Ascending aorta (tissue), 2 donors: ENCODE data around the gene OTUD6A. TPM values are rescaled to one million over a fixed set of nuclear protein-coding genes. Genes with fewer than 3 reads are reported as not detected.

Experiments used
- DNase-seq, 2 donors: peaks; one replicate each; pipeline ENCODE4 v3.0.0-alpha.2; 2019; ENCODE audit warnings: low spot score in 2 of 2
- H3K27ac ChIP-seq, 2 donors: fragments of 200-600 bp; sonication (generic); one replicate each; pipeline ENCODE4 v1.5.1; 2016 to 2017; ENCODE audit warnings: mild to moderate bottlenecking in 1 of 2
- H3K27me3 ChIP-seq: fragments of 200-600 bp; sonication (generic); one replicate; pipeline ENCODE4 v1.5.1; 2017
- H3K36me3 ChIP-seq, 2 donors: fragments of 200-600 bp; sonication (generic); one replicate each; pipeline ENCODE4 v1.5.1; 2016
- H3K4me1 ChIP-seq, 2 donors: fragments of 200-600 bp; sonication (generic); one replicate each; pipeline ENCODE4 v1.5.1; 2016 to 2017; ENCODE audit warnings: mild to moderate bottlenecking in 1 of 2
- H3K4me3 ChIP-seq, 2 donors: fragments of 200-600 bp; sonication (generic); one replicate each; pipeline ENCODE4 v1.5.1; 2016 to 2017; ENCODE audit warnings: mild to moderate bottlenecking in 1 of 2
- H3K9me3 ChIP-seq, 2 donors: fragments of 200-600 bp; sonication (generic); one replicate each; pipeline ENCODE4 v1.5.1; 2016
- intact Hi-C: fragments of 100-400 bp; cut with DNase I; formaldehyde crosslinking; loops from one replicate; pipeline ENCODE4 v1.15.1; 2023
- total RNA-seq: library from RNA; depleted of rRNA; stranded (reverse); fragments of >200 nt; gene quantifications from one replicate; pipeline ENCODE4 v1.1.0, GENCODE V29; 2016
- TF ChIP-seq, protein P1 (sequence below), 3 experiments: fragments of 200-600 bp in 2 of 3; fragments of 450-650 bp in 1 of 3; sonication (generic) in 2 of 3; IDR thresholded peaks; one replicate each; pipeline ENCODE4 v1.5.1; 2016 to 2019; ENCODE audit warnings: antibody characterized with exemption in 3 of 3, mild to moderate bottlenecking in 1 of 3, moderate library complexity in 1 of 3

The OTUD6A gene
- total RNA-seq, 1 donor from 2014 or later, result not detected

DNA sequence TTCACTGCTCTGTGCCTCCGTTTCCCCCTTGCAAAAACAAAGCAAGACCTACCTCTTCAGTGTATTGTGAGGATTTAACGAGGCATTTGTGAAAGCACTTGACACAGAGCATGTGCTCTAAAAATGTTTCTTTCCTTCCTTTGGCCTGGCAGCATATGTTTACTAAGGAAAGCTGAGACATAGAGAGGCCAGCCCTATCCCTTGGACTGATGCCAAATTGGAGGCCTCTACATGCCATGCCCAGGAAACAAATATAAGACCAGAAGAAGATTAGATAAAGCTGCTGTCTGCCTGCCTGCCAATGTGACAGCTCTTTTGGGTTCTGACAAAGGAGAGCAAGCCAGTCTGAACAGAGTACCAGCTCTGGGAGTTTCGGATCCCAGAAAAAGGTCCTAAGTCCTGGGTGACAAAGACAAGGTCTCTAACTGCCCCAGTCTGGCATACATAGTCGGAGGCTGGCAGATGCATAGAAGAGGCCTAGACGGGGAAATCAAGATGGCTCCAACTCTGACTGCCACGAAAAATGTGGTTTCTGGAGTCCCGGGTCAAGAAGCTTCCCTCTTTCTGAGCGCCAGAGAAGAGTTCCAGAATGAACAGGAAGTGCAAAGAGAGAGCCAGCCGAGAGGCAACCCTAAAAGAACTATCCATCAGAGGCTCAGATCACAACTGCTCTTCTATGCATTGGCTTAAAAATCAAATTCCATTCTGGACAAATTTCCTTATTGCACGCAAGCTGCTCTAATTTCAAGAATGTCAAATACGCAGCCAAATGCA is 25.8 kb downstream of the OTUD6A start:
- Histone ChIP-seq H3K4me3 (no peak overlapping the region), H3K36me3 (no peaks in the 10 kb centered on the region), H3K27ac (no peak overlapping the region), H3K9me3 (no peaks in the 10 kb centered on the region), H3K4me1 (no peaks in the 10 kb centered on the region), H3K27me3 (no peaks in the 10 kb centered on the region)
- TF ChIP-seq, protein P1, sequence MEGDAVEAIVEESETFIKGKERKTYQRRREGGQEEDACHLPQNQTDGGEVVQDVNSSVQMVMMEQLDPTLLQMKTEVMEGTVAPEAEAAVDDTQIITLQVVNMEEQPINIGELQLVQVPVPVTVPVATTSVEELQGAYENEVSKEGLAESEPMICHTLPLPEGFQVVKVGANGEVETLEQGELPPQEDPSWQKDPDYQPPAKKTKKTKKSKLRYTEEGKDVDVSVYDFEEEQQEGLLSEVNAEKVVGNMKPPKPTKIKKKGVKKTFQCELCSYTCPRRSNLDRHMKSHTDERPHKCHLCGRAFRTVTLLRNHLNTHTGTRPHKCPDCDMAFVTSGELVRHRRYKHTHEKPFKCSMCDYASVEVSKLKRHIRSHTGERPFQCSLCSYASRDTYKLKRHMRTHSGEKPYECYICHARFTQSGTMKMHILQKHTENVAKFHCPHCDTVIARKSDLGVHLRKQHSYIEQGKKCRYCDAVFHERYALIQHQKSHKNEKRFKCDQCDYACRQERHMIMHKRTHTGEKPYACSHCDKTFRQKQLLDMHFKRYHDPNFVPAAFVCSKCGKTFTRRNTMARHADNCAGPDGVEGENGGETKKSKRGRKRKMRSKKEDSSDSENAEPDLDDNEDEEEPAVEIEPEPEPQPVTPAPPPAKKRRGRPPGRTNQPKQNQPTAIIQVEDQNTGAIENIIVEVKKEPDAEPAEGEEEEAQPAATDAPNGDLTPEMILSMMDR (IDR thresholded peaks at IDR 0.05), result no peak
- no peak for DNase-seq
- intact Hi-C loops, result no loop called here

DNA sequence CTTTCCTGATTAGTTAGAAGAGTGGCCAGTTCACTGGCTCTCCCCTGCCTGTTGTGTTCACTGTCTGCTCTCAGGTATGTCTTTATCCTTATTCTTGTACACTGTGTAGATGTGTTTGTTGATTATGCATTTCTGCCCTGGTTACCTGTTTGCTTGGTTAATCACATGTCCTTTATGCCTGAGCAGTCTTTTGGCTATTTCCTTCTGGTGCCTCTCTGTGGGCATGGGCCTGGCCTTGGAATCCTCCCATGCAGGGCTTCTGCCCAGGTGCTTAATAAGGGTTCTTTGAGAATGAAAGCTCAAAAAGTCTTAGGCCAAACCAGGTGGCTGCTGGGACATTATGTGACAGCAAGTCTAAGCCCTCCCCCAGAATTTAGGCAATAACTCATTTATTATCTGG is 26.5 kb downstream of the OTUD6A start:
- intact Hi-C loops, result no loop called here
- TF ChIP-seq, protein P1 (IDR thresholded peaks at IDR 0.05), result no peak
- Histone ChIP-seq H3K4me3 (no peak overlapping the region), H3K4me1 (no peaks in the 10 kb centered on the region), H3K9me3 (no peaks in the 10 kb centered on the region), H3K27ac (no peak overlapping the region), H3K36me3 (no peaks in the 10 kb centered on the region), H3K27me3 (no peaks in the 10 kb centered on the region)
- DNase-seq, result no peak

- no peak overlapping the region for H3K4me3 ChIP-seq
- no peak for DNase-seq
- no peaks in the 10 kb centered on the region for H3K27me3 ChIP-seq
- H3K36me3 ChIP-seq, result no peaks in the 10 kb centered on the region
- intact Hi-C loops, result no loop called here
- no peaks in the 10 kb centered on the region for H3K4me1 ChIP-seq
- H3K9me3 ChIP-seq, result no peaks in the 10 kb centered on the region
- TF ChIP-seq, protein P1 (IDR thresholded peaks at IDR 0.05), result no peak
- H3K27ac ChIP-seq, result no peak overlapping the region
These were observed 27.5 kb downstream of the OTUD6A start for GRCh38 chrX:70089604-70090297.

- Histone ChIP-seq H3K36me3 (no peaks in the 10 kb centered on the region), H3K27me3 (no peaks in the 10 kb centered on the region), H3K4me1 (no peaks in the 10 kb centered on the region), H3K27ac (no peak overlapping the region), H3K9me3 (no peaks in the 10 kb centered on the region), H3K4me3 (no peak overlapping the region)
- no peak for DNase-seq
- TF ChIP-seq, protein P1 (IDR thresholded peaks at IDR 0.05), result no peak
- intact Hi-C loops, result no loop called here
These were observed 30.0 kb downstream of the OTUD6A start for GRCh38 chrX:70092247-70092646.

DNA sequence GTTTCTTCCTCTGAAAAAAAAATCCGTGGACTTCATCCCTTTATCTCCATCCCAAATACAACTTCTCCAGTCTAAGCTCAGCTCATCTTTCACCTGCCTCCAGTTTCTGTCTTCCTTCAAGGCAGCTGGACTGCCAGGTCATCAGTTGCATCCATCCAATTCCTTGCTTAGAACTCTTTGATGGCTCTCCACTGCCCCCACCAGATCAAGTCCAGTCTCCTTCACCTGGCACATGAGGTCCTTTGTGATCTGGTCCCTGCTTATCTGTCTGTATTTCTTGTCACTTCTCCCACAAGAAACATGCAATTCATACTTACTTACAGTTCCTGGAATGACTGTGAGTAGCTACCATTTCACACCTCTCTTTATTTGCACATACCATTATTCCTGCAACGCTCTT is 33.8 kb downstream of the OTUD6A start:
- TF ChIP-seq, protein P1 (IDR thresholded peaks at IDR 0.05), result no peak
- no peaks in the 10 kb centered on the region for H3K36me3 ChIP-seq
- intact Hi-C loops, result loop anchor here (2.0 kb wide), 1 partner anchor 557 kb away; no protein-coding TSS in a partner anchor
- H3K4me1 ChIP-seq, result no peaks in the 10 kb centered on the region
- DNase-seq, result no peak
- no peak overlapping the region for H3K27ac ChIP-seq
- no peaks in the 10 kb centered on the region for H3K9me3 ChIP-seq
- no peak overlapping the region for H3K4me3 ChIP-seq
- H3K27me3 ChIP-seq, result no peaks in the 10 kb centered on the region
